Placental pericyte (primary cell): Measurements from ENCODE around the gene ZNF350. TPM values are rescaled to one million over a fixed set of nuclear protein-coding genes. Genes with fewer than 3 reads are reported as not detected.

Experiments used
- total RNA-seq: library from RNA; depleted of rRNA; stranded (reverse); fragments of >200 nt; gene quantifications from 2 replicates; pipeline ENCODE4 v1.2.3, GENCODE V29; 2012

The ZNF350 gene
- 7.3 and 10.9 TPM in 2 replicates for total RNA-seq

DNA sequence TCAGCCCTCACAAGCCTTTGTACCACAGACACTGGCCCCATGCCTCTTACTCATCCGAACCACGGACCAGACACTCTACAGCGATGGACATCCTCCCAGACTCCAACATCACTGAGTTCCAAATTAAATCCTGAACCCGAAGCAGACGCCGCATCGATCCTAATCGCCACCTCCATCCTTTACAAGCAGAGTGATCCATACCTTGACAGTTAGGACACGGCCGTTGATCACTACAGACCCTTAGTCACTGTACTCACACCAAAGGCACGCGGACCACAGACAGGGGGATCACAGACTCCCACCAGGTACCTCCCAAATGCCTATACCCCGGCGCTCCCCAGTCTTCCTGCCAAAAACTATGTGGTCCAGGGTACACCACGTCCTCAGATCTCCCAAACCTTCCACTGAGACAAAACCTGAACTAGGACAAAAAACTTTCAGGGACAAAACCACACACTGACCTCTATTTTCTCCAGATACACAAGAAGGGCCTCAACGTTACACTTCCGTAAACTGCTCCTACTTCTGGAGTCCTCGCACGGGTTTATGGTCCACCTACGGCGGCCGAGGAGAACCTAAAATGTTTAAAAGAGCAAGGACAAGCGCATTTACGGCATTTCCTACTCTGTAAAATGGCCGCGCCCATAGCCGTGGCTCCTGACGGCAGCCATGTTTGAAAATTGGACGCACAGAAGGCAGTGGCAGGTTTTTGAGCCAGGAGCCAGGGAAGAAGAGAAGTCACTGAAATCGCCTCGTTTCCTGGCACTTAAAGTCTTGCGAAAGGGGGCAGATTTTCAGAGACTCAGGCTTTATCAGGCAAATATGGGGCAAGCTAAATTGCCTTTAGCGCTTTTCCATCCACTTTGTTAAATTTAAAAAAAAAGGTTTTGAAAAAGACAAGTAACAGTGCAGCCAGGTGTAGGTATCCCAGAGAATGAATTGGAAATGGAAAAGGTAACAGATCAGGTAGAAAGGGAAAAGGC lies at the start of gene ZNF350:
ZNF350 (minus strand) TSS at position 532 of the 983 bp plus-strand sequence. CDS start 12,480 bp downstream, outside the sequence.

DNA sequence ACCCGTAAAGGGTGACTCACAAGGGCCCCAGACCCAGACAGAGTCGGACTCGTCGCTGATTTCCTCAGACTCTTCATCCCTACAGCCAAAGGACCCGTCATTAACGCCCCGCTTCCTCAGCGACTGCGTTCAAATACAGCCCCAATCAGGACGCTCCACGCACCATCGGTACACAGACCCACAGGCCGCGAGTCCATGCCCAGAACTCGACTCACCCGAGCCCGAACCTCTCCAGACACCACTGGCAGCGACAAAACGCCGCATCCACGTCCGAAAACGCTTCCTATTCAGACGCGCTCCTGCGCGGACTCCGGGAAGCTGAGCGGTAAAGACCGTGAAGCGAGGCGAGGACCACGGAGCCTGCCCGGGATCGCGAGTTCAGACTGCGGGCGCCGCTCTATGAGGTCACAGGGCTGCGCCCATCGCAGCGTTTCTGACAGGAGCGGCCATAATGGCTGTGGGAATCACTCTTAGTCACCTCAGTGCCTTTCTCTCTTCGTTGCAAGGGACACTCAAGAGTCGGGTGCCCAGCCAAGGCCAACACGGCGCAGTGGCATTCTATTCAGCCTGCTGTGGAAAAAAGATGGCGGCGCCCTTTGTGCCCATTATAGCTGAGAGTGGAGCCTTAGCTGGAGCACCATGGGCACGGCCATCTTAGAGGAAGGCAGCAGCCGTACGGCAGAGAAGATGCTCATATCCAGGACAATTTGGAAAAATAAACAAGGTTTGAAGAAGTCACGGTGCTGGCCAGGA lies 41.6 kb upstream of the ZNF350 start, which contains the start of gene ZNF614:
ZNF614 (minus strand) TSS at position 353 of the 753 bp plus-strand sequence. CDS start 2,634 bp downstream, outside the sequence.

DNA sequence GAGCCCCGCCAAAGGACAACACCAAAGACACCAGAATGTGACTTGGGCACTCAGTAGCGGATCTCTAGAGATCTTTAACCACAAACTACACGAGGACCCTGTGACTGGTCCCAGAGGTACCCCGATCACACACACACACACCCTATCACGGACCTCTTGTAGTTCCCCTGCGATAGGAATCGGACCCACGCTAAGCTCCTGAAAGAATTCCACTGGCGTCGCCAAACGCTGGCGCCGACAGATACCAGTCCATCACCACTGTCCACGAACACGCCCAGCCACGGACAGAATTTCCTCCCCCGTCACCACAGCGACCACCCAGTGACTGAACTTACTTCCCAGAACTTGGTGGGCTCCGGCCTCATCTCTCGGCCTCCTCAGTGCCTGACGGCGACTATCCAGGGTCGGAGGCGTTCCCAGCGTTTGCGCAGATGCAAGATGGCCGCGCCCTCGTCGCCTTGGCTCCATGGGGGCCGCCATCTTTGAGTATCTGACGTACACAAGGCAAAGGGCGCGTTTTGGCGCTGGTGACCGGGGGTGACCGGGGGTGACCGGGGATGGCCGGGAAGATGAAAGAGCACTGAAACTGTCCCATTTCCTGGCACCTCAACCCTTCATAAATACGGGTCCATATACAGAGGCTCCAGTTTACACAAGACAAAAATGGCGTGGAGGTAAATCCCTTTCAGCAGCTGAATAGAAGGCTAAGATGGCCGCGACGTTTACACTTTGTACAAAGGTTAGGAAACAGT lies 21.3 kb upstream of the ZNF350 start, which contains the start of gene ZNF615:
ZNF615 (minus strand) TSS at position 406 of the 752 bp plus-strand sequence. CDS start 4,500 bp downstream, outside the sequence.

DNA sequence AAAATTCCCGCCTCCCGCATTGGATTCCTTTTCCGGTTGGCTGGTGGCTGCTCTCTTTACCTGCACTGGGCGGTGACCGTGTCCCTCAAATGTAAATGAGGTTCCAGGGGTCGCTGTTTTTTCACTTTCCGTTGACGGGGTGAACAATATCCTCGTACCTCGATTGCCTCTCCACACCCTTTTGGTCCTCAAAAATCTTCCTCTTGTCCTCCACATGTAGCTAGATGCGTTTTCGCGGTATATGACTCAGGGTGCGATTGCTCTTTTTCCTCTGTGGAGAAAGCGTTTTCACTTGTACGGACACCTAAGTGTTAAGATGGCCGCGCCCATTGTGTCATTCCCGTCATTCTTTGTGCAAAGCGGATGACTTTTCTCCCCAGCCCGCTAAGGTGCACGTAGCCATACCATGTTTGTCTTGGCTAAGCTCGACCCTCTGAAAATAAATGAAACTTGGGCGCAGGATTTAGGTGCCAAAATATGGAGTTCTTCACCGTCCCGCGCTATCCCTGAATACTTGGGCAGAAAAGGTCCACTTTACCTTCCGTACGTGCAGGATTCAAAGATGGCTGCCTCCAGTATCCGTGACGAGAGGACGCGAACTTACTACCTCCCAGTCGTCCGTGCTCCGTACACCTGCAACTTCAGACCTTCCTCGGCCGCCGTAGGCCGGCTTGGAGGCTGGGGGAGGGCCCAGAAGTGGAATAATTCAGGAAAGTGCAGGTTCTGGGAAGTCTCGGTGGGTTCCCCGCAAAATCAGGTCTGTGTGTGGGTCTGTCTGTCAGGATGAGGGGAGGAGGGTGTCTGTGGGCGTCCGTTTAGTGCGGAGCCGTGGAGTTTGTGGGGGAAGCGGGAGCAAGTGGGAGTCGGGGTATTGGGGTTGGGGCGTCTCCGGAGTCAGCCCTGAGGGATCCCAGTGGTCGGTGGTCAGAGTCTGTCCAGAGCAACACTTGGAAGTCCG lies 59.6 kb downstream of the ZNF350 start, which contains the start of gene ZNF613:
ZNF613 (plus strand) TSS at position 689 of the 958 bp plus-strand sequence. CDS start 8,749 bp downstream, outside the sequence.

Other genes with a start within 250 kb of the ZNF350 start
- 0.44 and 0.86 TPM in 2 replicates for gene FPR1, start 235.0 kb downstream of the ZNF350 start, total RNA-seq
- not detected in 2 replicates for gene FPR2, start 225.7 kb downstream of the ZNF350 start, total RNA-seq
- 0.43 TPM in 1 of 2 replicates, not detected in the other for gene FPR3, start 191.7 kb downstream of the ZNF350 start, total RNA-seq
- 5.3 and 5.5 TPM in 2 replicates for gene ZNF577, start 98.9 kb downstream of the ZNF350 start, total RNA-seq
- 6.3 and 10.3 TPM in 2 replicates for gene ZNF649, start 81.8 kb downstream of the ZNF350 start, total RNA-seq
- gene ZNF613, start 59.4 kb downstream of the ZNF350 start, total RNA-seq = 5.7 and 6.1 TPM in 2 replicates
- gene ZNF615, start 21.4 kb upstream of the ZNF350 start, total RNA-seq = 7.7 and 12.7 TPM in 2 replicates
- 10.9 and 12.0 TPM in 2 replicates for gene ZNF614, start 41.5 kb upstream of the ZNF350 start, total RNA-seq
- gene ZNF432, start 62.0 kb upstream of the ZNF350 start, total RNA-seq = 7.9 and 8.5 TPM in 2 replicates
- 25.2 and 39.6 TPM in 2 replicates for gene ZNF841, start 108.9 kb upstream of the ZNF350 start, total RNA-seq
- gene ZNF616, start 153.1 kb upstream of the ZNF350 start, total RNA-seq = 7.3 and 8.5 TPM in 2 replicates
- 3.3 and 4.7 TPM in 2 replicates for gene ZNF836, start 184.8 kb upstream of the ZNF350 start, total RNA-seq
- 148 and 271 TPM in 2 replicates for gene PPP2R1A, start 203.2 kb upstream of the ZNF350 start, total RNA-seq